ENCODE results near the gene WDFY2. TPM values are rescaled to one million over a fixed set of nuclear protein-coding genes. Genes with fewer than 3 reads are reported as not detected.

Gene WDFY2
- polyA plus RNA-seq, 1 donor from 2014 or later: 5.3 TPM

DNA sequence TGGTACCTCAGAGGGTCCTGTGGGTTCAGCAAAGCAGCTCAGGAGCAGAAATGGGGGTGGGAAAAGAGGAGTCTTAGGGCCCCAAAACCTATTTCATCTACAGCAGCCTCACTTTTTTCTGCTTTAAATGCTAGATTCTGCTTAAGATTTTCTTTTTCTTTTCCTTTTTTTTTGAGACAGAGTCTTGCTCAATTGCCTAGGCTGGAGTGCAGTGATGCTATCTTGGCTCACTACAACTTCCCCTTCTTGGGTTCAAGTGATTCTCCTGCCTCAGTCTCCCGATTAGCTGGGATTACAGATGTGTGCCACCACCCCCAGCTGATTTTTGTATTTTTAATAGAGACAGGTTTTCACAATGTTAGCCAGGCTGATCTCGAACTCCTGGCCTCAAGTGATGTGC lies 30.7 kb upstream of the WDFY2 start:
- H3K9me3 ChIP-seq (ENCODE audit: low read length): no peaks in the 10 kb centered on the region
- no peak overlapping the region for H2AFZ ChIP-seq (ENCODE audit: low read depth, low read length)
- no peak overlapping the region for H3K9ac ChIP-seq (ENCODE audit: low read length)
- H3F3A ChIP-seq (ENCODE audit: insufficient read depth, low read length, poor library complexity, severe bottlenecking): no peaks in the 10 kb centered on the region
- H3K9me2 ChIP-seq (ENCODE audit: insufficient read depth, low read length): no peaks in the 10 kb centered on the region
- no peaks in the 10 kb centered on the region for H3K79me2 ChIP-seq (replicated peaks; ENCODE audit: insufficient read depth, low read length)
- H3K4me3 ChIP-seq (ENCODE audit: low read length): no peak overlapping the region
- H4K20me1 ChIP-seq (ENCODE audit: insufficient read depth): no peaks in the 10 kb centered on the region
- H3K36me3 ChIP-seq (ENCODE audit: insufficient read depth, low read length): no peaks in the 10 kb centered on the region
- no peak overlapping the region for H3K27ac ChIP-seq (ENCODE audit: low read length)
- TF ChIP-seq TAF1 (IDR thresholded peaks at IDR 0.05; ENCODE audit: low read depth) (no peak), MXI1 (conservative IDR thresholded peaks at IDR 0.05; ENCODE audit: poor library complexity, severe bottlenecking) (no peak)
- TF ChIP-seq, protein P1, sequence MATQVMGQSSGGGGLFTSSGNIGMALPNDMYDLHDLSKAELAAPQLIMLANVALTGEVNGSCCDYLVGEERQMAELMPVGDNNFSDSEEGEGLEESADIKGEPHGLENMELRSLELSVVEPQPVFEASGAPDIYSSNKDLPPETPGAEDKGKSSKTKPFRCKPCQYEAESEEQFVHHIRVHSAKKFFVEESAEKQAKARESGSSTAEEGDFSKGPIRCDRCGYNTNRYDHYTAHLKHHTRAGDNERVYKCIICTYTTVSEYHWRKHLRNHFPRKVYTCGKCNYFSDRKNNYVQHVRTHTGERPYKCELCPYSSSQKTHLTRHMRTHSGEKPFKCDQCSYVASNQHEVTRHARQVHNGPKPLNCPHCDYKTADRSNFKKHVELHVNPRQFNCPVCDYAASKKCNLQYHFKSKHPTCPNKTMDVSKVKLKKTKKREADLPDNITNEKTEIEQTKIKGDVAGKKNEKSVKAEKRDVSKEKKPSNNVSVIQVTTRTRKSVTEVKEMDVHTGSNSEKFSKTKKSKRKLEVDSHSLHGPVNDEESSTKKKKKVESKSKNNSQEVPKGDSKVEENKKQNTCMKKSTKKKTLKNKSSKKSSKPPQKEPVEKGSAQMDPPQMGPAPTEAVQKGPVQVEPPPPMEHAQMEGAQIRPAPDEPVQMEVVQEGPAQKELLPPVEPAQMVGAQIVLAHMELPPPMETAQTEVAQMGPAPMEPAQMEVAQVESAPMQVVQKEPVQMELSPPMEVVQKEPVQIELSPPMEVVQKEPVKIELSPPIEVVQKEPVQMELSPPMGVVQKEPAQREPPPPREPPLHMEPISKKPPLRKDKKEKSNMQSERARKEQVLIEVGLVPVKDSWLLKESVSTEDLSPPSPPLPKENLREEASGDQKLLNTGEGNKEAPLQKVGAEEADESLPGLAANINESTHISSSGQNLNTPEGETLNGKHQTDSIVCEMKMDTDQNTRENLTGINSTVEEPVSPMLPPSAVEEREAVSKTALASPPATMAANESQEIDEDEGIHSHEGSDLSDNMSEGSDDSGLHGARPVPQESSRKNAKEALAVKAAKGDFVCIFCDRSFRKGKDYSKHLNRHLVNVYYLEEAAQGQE (IDR thresholded peaks at IDR 0.05; ENCODE audit: borderline replicate concordance): no peak
- TF ChIP-seq, protein P2, sequence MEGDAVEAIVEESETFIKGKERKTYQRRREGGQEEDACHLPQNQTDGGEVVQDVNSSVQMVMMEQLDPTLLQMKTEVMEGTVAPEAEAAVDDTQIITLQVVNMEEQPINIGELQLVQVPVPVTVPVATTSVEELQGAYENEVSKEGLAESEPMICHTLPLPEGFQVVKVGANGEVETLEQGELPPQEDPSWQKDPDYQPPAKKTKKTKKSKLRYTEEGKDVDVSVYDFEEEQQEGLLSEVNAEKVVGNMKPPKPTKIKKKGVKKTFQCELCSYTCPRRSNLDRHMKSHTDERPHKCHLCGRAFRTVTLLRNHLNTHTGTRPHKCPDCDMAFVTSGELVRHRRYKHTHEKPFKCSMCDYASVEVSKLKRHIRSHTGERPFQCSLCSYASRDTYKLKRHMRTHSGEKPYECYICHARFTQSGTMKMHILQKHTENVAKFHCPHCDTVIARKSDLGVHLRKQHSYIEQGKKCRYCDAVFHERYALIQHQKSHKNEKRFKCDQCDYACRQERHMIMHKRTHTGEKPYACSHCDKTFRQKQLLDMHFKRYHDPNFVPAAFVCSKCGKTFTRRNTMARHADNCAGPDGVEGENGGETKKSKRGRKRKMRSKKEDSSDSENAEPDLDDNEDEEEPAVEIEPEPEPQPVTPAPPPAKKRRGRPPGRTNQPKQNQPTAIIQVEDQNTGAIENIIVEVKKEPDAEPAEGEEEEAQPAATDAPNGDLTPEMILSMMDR (IDR thresholded peaks at IDR 0.05; ENCODE audit: poor library complexity, severe bottlenecking): no peak
- H3K27me3 ChIP-seq (ENCODE audit: insufficient read depth, low read depth, low read length): no peaks in the 10 kb centered on the region
- no peak overlapping the region for H3K4me2 ChIP-seq (ENCODE audit: low read length)

DNA sequence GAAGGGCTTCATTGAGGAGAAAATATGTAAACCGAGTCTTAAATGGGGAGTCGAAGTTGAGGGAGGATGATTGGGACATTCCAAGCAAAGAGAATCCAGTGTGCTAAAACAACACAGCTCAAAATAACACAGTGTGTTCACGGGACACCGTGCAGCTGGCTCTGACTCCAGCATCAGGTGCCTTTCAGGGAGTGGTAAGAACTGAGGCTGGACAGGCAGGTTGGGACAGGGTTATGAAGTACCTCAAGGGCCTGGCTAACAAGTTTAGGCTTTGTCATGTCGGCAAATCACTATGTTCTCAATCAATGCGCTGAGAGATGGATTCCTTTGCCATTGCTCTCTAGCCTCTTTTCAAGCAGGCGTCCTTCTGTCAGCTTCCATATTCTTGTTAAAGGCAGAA lies 27.5 kb upstream of the WDFY2 start:
- Histone ChIP-seq H3K27me3 (ENCODE audit: insufficient read depth, low read depth, low read length) (no peaks in the 10 kb centered on the region), H4K20me1 (ENCODE audit: insufficient read depth) (no peaks in the 10 kb centered on the region), H3K4me2 (ENCODE audit: low read length) (no peak overlapping the region), H3K9me3 (ENCODE audit: low read length) (no peaks in the 10 kb centered on the region), H3K9me2 (ENCODE audit: insufficient read depth, low read length) (no peaks in the 10 kb centered on the region), H3K36me3 (ENCODE audit: insufficient read depth, low read length) (no peaks in the 10 kb centered on the region), H3K9ac (ENCODE audit: low read length) (no peak overlapping the region), H3K79me2 (replicated peaks; ENCODE audit: insufficient read depth, low read length) (no peaks in the 10 kb centered on the region), H3K4me3 (ENCODE audit: low read length) (no peak overlapping the region), H2AFZ (ENCODE audit: low read depth, low read length) (no peak overlapping the region), H3F3A (ENCODE audit: insufficient read depth, low read length, poor library complexity, severe bottlenecking) (no peaks in the 10 kb centered on the region), H3K27ac (ENCODE audit: low read length) (no peak overlapping the region)
- TF ChIP-seq, protein P2 (IDR thresholded peaks at IDR 0.05; ENCODE audit: poor library complexity, severe bottlenecking): no peak
- TF ChIP-seq EZH2 (IDR thresholded peaks at IDR 0.05; ENCODE audit: borderline replicate concordance, insufficient read depth, low read length, poor library complexity, severe bottlenecking) (no peak), EP300 (conservative IDR thresholded peaks at IDR 0.05; ENCODE audit: poor library complexity, severe bottlenecking) (no peak), SMC3 (conservative IDR thresholded peaks at IDR 0.05; ENCODE audit: poor library complexity) (no peak), TAF1 (IDR thresholded peaks at IDR 0.05; ENCODE audit: low read depth) (no peak), POLR2AphosphoS5 (IDR thresholded peaks at IDR 0.05) (no peak), MXI1 (conservative IDR thresholded peaks at IDR 0.05; ENCODE audit: poor library complexity, severe bottlenecking) (no peak), RAD21 (conservative IDR thresholded peaks at IDR 0.05) (no peak)
- TF ChIP-seq, protein P1 (IDR thresholded peaks at IDR 0.05; ENCODE audit: borderline replicate concordance): no peak
